ENCODE results near the gene GCDH. TPM values are rescaled to one million over a fixed set of nuclear protein-coding genes. Genes with fewer than 3 reads are reported as not detected.
"Not testable (repeated sequence)": the region's sequence is repeated elsewhere in the genome, so short reads cannot be mapped to it uniquely, and the experiment has no call there.

GCDH gene
- total RNA-seq, 1 donor from 2014 or later: 20.0 TPM

DNA sequence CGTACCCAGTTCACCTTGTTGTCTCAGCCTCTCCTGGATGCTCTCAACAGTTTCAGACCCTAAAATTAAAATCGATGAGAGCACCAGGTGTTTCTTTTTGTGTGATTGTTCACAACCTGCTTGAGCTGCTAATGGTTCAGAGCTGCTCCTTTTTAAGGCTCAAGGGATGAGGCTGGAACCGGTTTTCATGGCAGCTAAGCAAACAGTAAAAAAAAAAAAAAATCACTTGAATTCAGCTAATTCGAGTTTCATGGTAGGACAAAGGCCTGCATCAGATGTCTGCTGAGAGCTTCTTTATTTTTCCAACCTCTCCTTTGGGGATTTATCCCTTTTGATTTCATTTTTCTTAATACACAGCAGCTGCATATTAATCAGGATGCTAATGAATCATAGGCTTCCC, 21.6 kb downstream of the GCDH start:
- Mint-ChIP-seq H3K36me3 (ENCODE audit: low read depth, unreplicated experiment) (no peaks in the 10 kb centered on the region), H3K27ac (ENCODE audit: unreplicated experiment) (no peak overlapping the region), H3K27me3 (ENCODE audit: unreplicated experiment) (peaks cover 4% of the 10 kb centered on the region), H3K9me3 (ENCODE audit: unreplicated experiment) (no peaks in the 10 kb centered on the region), H3K4me3 (ENCODE audit: unreplicated experiment) (no peak overlapping the region), H3K4me1 (ENCODE audit: unreplicated experiment) (peaks cover 16% of the 10 kb centered on the region)
- no peak for DNase-seq (ENCODE audit: low spot score)
- TF ChIP-seq, protein P1, sequence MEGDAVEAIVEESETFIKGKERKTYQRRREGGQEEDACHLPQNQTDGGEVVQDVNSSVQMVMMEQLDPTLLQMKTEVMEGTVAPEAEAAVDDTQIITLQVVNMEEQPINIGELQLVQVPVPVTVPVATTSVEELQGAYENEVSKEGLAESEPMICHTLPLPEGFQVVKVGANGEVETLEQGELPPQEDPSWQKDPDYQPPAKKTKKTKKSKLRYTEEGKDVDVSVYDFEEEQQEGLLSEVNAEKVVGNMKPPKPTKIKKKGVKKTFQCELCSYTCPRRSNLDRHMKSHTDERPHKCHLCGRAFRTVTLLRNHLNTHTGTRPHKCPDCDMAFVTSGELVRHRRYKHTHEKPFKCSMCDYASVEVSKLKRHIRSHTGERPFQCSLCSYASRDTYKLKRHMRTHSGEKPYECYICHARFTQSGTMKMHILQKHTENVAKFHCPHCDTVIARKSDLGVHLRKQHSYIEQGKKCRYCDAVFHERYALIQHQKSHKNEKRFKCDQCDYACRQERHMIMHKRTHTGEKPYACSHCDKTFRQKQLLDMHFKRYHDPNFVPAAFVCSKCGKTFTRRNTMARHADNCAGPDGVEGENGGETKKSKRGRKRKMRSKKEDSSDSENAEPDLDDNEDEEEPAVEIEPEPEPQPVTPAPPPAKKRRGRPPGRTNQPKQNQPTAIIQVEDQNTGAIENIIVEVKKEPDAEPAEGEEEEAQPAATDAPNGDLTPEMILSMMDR (IDR thresholded peaks at IDR 0.05; ENCODE audit: unreplicated experiment): no peak

DNA sequence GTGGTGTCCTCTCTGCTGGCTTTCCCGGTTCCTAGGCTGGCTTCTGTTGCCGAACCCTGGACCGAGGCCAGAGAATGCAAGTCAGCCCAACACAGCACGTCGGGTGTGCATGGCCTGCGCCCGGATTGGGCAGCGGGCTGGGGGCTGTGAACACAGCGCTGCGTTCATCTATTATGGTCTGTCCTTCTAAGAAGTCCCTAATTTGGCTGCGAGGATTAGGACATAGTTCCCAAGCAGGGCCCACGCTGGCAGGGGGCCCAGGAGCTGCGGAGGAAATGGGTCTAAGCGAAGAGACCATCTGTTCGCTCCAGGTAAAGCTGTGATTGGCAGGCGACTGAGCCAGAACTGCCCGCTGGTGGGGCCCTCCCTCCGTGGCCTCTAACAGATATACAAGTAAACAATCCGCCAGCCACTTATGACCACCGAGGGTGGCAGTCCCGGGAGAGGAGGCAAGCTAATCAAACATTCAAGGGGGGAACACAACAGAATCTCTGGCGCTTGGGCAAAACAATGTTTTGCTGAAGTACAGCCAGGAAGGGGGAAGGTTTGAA, 22.1 kb downstream of the GCDH start:
- DNase-seq (ENCODE audit: low spot score): no peak
- TF ChIP-seq, protein P1 (IDR thresholded peaks at IDR 0.05; ENCODE audit: unreplicated experiment): no peak
- Mint-ChIP-seq H3K4me1 (ENCODE audit: unreplicated experiment) (peaks cover 16% of the 10 kb centered on the region), H3K27ac (ENCODE audit: unreplicated experiment) (no peak overlapping the region), H3K4me3 (ENCODE audit: unreplicated experiment) (peak overlapping the region; percentile 39), H3K9me3 (ENCODE audit: unreplicated experiment) (no peaks in the 10 kb centered on the region), H3K36me3 (ENCODE audit: low read depth, unreplicated experiment) (no peaks in the 10 kb centered on the region), H3K27me3 (ENCODE audit: unreplicated experiment) (peaks cover 4% of the 10 kb centered on the region)

DNA sequence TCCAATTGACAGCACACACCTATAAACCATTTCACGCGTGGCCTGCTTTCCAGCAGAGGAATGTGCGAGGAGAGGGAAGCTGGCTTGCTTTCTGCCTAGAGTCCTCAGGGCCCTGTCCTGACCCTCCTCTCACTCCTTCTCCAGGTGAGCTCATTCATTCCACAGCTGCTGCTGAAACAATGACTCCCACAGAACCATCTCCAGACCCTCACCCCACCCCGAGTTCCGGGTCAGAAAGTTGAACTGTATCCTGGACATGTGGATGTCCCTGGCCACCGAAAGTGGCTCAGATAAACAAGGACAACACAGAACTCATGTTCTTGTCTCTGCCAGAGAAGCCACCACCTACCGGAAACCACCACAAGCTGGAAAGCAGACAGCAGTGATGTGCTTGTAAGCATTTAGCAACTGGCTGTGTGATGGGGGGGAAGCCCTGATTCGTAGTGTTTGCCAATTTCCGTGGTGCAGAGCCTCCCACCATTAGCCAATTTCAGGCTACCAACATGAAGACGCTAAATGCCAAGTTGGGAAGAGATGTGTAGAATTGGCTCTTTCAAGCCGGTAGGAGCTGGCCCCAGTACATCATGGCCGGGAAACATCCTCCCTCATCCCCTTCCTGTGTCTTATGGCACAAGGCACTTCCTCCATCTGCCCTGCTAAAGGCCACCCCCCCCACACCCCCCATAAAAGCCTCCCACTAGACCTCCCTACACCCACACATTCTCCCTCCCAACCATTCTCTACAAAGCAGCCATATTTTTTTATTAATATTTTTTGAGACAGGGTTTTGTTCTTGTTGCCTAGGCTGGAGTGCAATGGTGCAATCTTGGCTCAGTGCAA, 23.1 kb downstream of the GCDH start:
- peaks cover 5% of the 10 kb centered on the region for H3K27me3 Mint-ChIP-seq (ENCODE audit: unreplicated experiment)
- no peak for DNase-seq (ENCODE audit: low spot score)
- H3K36me3 Mint-ChIP-seq (ENCODE audit: low read depth, unreplicated experiment): no peaks in the 10 kb centered on the region
- H3K4me3 Mint-ChIP-seq (ENCODE audit: unreplicated experiment): no peak overlapping the region
- TF ChIP-seq, protein P1 (IDR thresholded peaks at IDR 0.05; ENCODE audit: unreplicated experiment): no peak
- H3K4me1 Mint-ChIP-seq (ENCODE audit: unreplicated experiment): peaks cover 16% of the 10 kb centered on the region
- H3K9me3 Mint-ChIP-seq (ENCODE audit: unreplicated experiment): no peaks in the 10 kb centered on the region
- H3K27ac Mint-ChIP-seq (ENCODE audit: unreplicated experiment): no peak overlapping the region

DNA sequence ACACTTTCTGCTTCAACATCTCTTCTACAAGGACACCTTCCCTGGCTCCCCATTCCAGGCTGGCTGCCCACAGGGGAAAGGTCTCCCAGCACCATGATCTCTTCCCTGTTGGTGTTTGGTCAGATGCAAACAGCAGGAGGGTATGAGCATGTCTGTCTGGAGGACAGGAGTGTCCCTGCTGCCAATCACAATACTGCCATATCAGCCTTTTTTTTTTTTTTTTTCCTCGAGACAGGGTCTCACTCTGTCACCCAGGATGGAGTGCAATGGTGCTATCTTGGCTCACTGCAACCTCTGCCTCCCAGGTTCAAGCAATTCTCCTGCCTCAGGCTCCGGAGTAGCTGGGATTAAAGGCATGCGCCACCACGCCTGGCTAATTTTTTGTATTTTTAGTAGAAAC, 24.9 kb downstream of the GCDH start:
- H3K36me3 Mint-ChIP-seq (ENCODE audit: low read depth, unreplicated experiment); H3K27me3 Mint-ChIP-seq (ENCODE audit: unreplicated experiment); DNase-seq (ENCODE audit: low spot score); H3K4me3 Mint-ChIP-seq (ENCODE audit: unreplicated experiment); H3K27ac Mint-ChIP-seq (ENCODE audit: unreplicated experiment); H3K9me3 Mint-ChIP-seq (ENCODE audit: unreplicated experiment): not testable (repeated sequence)
- H3K4me1 Mint-ChIP-seq (ENCODE audit: unreplicated experiment): peaks cover 16% of the 10 kb centered on the region

DNA sequence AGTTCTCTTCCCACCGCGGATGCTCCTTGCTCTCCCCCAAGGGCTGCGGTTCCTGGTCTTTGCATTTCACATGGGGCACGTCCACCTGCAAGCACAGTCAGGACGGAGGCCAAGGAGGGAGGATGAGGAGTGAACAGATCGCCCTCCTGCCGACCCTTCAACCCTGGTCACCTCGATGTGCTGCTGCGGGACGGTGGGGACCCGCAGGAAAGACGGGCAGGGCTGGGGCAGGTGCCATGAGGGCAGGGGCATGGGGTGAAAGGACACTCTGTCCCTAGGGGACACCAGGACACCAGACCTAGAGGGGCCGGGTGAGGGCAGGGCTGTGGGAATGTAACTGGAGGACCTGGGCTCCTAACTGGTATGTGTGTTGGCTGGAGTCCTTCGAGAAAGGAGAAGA, 27.3 kb downstream of the GCDH start:
- DNase-seq (ENCODE audit: low spot score): no peak
- H3K4me3 Mint-ChIP-seq (ENCODE audit: unreplicated experiment): peak overlapping the region; percentile 37
- peaks cover 10% of the 10 kb centered on the region for H3K27me3 Mint-ChIP-seq (ENCODE audit: unreplicated experiment)
- no peak overlapping the region for H3K27ac Mint-ChIP-seq (ENCODE audit: unreplicated experiment)
- no peaks in the 10 kb centered on the region for H3K9me3 Mint-ChIP-seq (ENCODE audit: unreplicated experiment)
- TF ChIP-seq, protein P1 (IDR thresholded peaks at IDR 0.05; ENCODE audit: unreplicated experiment): no peak
- H3K36me3 Mint-ChIP-seq (ENCODE audit: low read depth, unreplicated experiment): peaks cover 6% of the 10 kb centered on the region
- peaks cover 10% of the 10 kb centered on the region for H3K4me1 Mint-ChIP-seq (ENCODE audit: unreplicated experiment)

Measured in endothelial cell (in vitro differentiated cells).